ENCODE data around the gene RGS9.
"Not testable (repeated sequence)": the region's sequence is repeated elsewhere in the genome, so short reads cannot be mapped to it uniquely, and the experiment has no call there.

The RGS9 gene

GRCh38 chr17:65173284-65173793, 36.2 kb downstream of the RGS9 start:
- TF ChIP-seq, protein P1, sequence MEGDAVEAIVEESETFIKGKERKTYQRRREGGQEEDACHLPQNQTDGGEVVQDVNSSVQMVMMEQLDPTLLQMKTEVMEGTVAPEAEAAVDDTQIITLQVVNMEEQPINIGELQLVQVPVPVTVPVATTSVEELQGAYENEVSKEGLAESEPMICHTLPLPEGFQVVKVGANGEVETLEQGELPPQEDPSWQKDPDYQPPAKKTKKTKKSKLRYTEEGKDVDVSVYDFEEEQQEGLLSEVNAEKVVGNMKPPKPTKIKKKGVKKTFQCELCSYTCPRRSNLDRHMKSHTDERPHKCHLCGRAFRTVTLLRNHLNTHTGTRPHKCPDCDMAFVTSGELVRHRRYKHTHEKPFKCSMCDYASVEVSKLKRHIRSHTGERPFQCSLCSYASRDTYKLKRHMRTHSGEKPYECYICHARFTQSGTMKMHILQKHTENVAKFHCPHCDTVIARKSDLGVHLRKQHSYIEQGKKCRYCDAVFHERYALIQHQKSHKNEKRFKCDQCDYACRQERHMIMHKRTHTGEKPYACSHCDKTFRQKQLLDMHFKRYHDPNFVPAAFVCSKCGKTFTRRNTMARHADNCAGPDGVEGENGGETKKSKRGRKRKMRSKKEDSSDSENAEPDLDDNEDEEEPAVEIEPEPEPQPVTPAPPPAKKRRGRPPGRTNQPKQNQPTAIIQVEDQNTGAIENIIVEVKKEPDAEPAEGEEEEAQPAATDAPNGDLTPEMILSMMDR (IDR thresholded peaks at IDR 0.05; ENCODE audit: low read depth, low read length), result no peak
- H3K4me3 ChIP-seq (replicated peaks in 1 of 2; ENCODE audit: low read depth in 2 of 2, low read length in 2 of 2), result no peak overlapping the region
- peak; percentile 84 to 86 for DNase-seq (ENCODE audit: low read depth in 2 of 2)

GRCh38 chr17:65173976-65174683, 37.0 kb downstream of the RGS9 start:
- no peak for DNase-seq (ENCODE audit: low read depth in 2 of 2)
- TF ChIP-seq, protein P1 (IDR thresholded peaks at IDR 0.05; ENCODE audit: low read depth, low read length), result no peak
- no peak overlapping the region for H3K4me3 ChIP-seq (replicated peaks in 1 of 2; ENCODE audit: low read depth in 2 of 2, low read length in 2 of 2)

DNA sequence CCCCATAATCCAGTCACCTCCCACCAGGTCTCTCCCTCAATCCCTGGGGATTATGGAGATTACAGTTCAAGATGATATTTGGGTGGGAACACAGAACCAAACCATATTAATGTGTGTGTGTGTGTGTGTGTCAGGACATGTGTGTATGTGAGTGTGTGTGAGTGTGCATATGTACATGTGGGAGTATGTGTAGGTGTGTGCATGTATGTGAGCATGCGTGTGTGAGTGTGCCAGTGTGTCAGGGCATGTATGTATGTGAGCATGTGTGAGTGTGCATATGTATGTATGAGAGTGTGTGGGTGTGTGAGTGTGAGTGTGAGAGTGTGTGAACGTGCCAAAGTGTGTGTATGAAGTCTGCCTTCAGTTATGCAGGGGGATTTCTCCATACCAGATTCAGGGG, 37.8 kb downstream of the RGS9 start:
- no peak overlapping the region for H3K4me3 ChIP-seq (replicated peaks in 1 of 2; ENCODE audit: low read depth in 2 of 2, low read length in 2 of 2)
- TF ChIP-seq, protein P1 (IDR thresholded peaks at IDR 0.05; ENCODE audit: low read depth, low read length), result no peak
- no peak for DNase-seq (ENCODE audit: low read depth in 2 of 2)

- TF ChIP-seq, protein P1 (IDR thresholded peaks at IDR 0.05; ENCODE audit: low read depth, low read length), result no peak
- DNase-seq (ENCODE audit: low read depth in 2 of 2), result no peak
- H3K4me3 ChIP-seq (replicated peaks in 1 of 2; ENCODE audit: low read depth in 2 of 2, low read length in 2 of 2), result no peak overlapping the region
These were observed 38.8 kb downstream of the RGS9 start for GRCh38 chr17:65175952-65176351.

- no peak overlapping the region for H3K4me3 ChIP-seq (replicated peaks in 1 of 2; ENCODE audit: low read depth in 2 of 2, low read length in 2 of 2)
- DNase-seq (ENCODE audit: low read depth in 2 of 2), result no peak
- TF ChIP-seq, protein P1 (IDR thresholded peaks at IDR 0.05; ENCODE audit: low read depth, low read length), result no peak
These were observed 39.7 kb downstream of the RGS9 start for GRCh38 chr17:65176646-65177409.

- DNase-seq (ENCODE audit: low read depth in 2 of 2), result peak; percentile 59 to 78
- TF ChIP-seq, protein P1 (IDR thresholded peaks at IDR 0.05; ENCODE audit: low read depth, low read length), result no peak
These were observed 40.7 kb downstream of the RGS9 start for GRCh38 chr17:65177901-65178300.

DNA sequence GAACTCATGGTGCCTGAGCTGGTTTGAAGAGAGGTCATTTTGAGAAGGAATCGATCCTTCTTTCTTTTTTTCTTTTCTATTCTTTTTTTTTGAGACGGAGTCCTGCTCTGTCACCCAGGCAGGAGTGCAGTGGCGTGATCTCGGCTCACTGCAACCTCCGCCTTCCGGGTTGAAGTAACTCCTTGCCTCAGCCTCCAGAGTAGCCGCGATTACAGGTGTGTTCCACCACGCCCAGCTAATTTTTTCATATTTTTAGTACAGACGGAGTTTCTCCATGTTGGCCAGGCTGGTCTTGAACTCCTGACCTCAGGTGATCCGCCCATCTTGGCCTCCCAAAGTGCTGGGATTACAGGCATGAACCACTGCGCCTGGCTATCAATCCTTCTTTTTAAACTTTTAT, 43.1 kb downstream of the RGS9 start:
- H3K4me3 ChIP-seq (replicated peaks in 1 of 2; ENCODE audit: low read depth in 2 of 2, low read length in 2 of 2), result not testable (repeated sequence)

More at GRCh38 chr17:65177901-65178300, 40.7 kb downstream of the RGS9 start:
- H3K4me3 ChIP-seq (replicated peaks in 1 of 2; ENCODE audit: low read depth in 2 of 2, low read length in 2 of 2), result no peak overlapping the region

GRCh38 chr17:65180752-65181236, 43.6 kb downstream of the RGS9 start:
- not testable (repeated sequence) for H3K4me3 ChIP-seq (replicated peaks in 1 of 2; ENCODE audit: low read depth in 2 of 2, low read length in 2 of 2); DNase-seq (ENCODE audit: low read depth in 2 of 2)

More for the DNA sequence above, 43.1 kb downstream of the RGS9 start:
- DNase-seq (ENCODE audit: low read depth in 2 of 2), result not testable (repeated sequence)

All from cardiac fibroblast (primary cell).